Mucosa of descending colon (tissue), 3 donors: ENCODE measurements around the gene NOC4L. TPM values are rescaled to one million over a fixed set of nuclear protein-coding genes. Genes with fewer than 3 reads are reported as not detected.

Experiments used
- ATAC-seq: fragments of 200-7000 bp; cut with Tn5 transposase; one replicate; pipeline ENCODE4 v1.9.1; 2020; ENCODE audit warnings: mild to moderate bottlenecking, moderate library complexity
- DNase-seq, 3 donors: peaks; one replicate each; pipeline ENCODE4 v3.0.0-alpha.2; 2020
- H3K36me3 ChIP-seq: fragments of 200-600 bp; one replicate; pipeline ENCODE4 v1.8.0; 2021; ENCODE audit warnings: low read depth, mild to moderate bottlenecking
- H3K4me1 ChIP-seq: fragments of 200-600 bp; one replicate; pipeline ENCODE4 v1.8.0; 2021; ENCODE audit warnings: low read depth, mild to moderate bottlenecking
- H3K4me3 ChIP-seq: fragments of 200-600 bp; one replicate; pipeline ENCODE4 v1.8.0; 2021; ENCODE audit warnings: mild to moderate bottlenecking
- H3K9me3 ChIP-seq: fragments of 200-600 bp; one replicate; pipeline ENCODE4 v1.8.0; 2021; ENCODE audit warnings: mild to moderate bottlenecking
- CTCF ChIP-seq: fragments of 200-600 bp; IDR thresholded peaks from one replicate; pipeline ENCODE4 v1.8.0; 2022; ENCODE audit warnings: antibody characterized with exemption, mild to moderate bottlenecking
- intact Hi-C, 2 donors: fragments of 100-400 bp; cut with DNase I in 1 of 2; cut with micrococcal nuclease in 1 of 2; formaldehyde crosslinking; loops; one replicate each; pipeline versions ENCODE4 v1.11.0 to v1.11.1; 2022; cut with DNase I, micrococcal nuclease
- total RNA-seq, 3 donors: library from RNA; stranded (reverse); fragmentation: NEBNext Ultra II Directional in 2 of 3; extraction: Animal tissue kit (Norgen Biotek cat#: 25700) in 2 of 3; gene quantifications; one replicate each; pipeline versions ENCODE4 v1.2.1 to v1.2.4, GENCODE V29; 2021 to 2023
- donor health status: DM: no; HTN: no; CAD: no; lungs with moderate emphysema.
- donor health status: DM: no; HTN: no; CAD: no.
- donor health status: DM: no; HTN: yes; CAD: no.

The NOC4L gene
- total RNA-seq, 3 donors from 2014 or later = 12.9 to 17.5 (median 13.3) TPM

- peak in 2 of 3 donors; percentile 18 to 43 for DNase-seq
- ATAC-seq = no peak
- no peaks in the 10 kb centered on the region for H3K4me1 ChIP-seq
- intact Hi-C loops = no loop called here
- H3K4me3 ChIP-seq = no peak overlapping the region
- no peaks in the 10 kb centered on the region for H3K36me3 ChIP-seq
- H3K9me3 ChIP-seq = no peaks in the 10 kb centered on the region
- no peak for TF ChIP-seq CTCF
Measured at GRCh38 chr12:132168311-132169031, 24.2 kb downstream of the NOC4L start.

GRCh38 chr12:132169376-132169775, 25.1 kb downstream of the NOC4L start:
- Histone ChIP-seq H3K9me3 (no peaks in the 10 kb centered on the region), H3K36me3 (no peaks in the 10 kb centered on the region), H3K4me1 (no peaks in the 10 kb centered on the region), H3K4me3 (no peak overlapping the region)
- intact Hi-C loops = no loop called here
- ATAC-seq = no peak
- DNase-seq = peak in 2 of 3 donors; percentile 9 to 48
- no peak for TF ChIP-seq CTCF

- no peaks in the 10 kb centered on the region for H3K4me1 ChIP-seq
- H3K36me3 ChIP-seq = no peaks in the 10 kb centered on the region
- DNase-seq (peak in 2 of 3 donors; percentile 17 to 45), ATAC-seq (no peak)
- no peak overlapping the region for H3K4me3 ChIP-seq
- intact Hi-C loops = no loop called here
- no peak for TF ChIP-seq CTCF
- H3K9me3 ChIP-seq = no peaks in the 10 kb centered on the region
Measured at GRCh38 chr12:132170094-132170636, 25.9 kb downstream of the NOC4L start.

- intact Hi-C loops = no loop called here
- Histone ChIP-seq H3K9me3 (no peaks in the 10 kb centered on the region), H3K36me3 (no peaks in the 10 kb centered on the region), H3K4me1 (no peaks in the 10 kb centered on the region), H3K4me3 (no peak overlapping the region)
- ATAC-seq (no peak), DNase-seq (peak in 2 of 3 donors; percentile 17 to 49)
- TF ChIP-seq CTCF = no peak
Measured at GRCh38 chr12:132170637-132171292, 26.5 kb downstream of the NOC4L start.

- DNase-seq (peak in 2 of 3 donors; percentile 13 to 23), ATAC-seq (no peak)
- H3K9me3 ChIP-seq = no peaks in the 10 kb centered on the region
- no peak for TF ChIP-seq CTCF
- no peaks in the 10 kb centered on the region for H3K4me1 ChIP-seq
- H3K4me3 ChIP-seq = no peak overlapping the region
- intact Hi-C loops = no loop called here
- H3K36me3 ChIP-seq = no peaks in the 10 kb centered on the region
Measured at GRCh38 chr12:132171293-132171967, 27.2 kb downstream of the NOC4L start.
